ENCODE data around the gene CDK18. TPM values are rescaled to one million over a fixed set of nuclear protein-coding genes. Genes with fewer than 3 reads are reported as not detected.

Gene CDK18
- total and polyA plus RNA-seq, 2 of the 8 experiments (the other 6 are each of a cell fraction or from before 2014, with no cell fraction given) = 31.2 to 44.0 TPM

GRCh38 chr1:205541161-205541886, 36.9 kb downstream of the CDK18 start:
- Histone ChIP-seq H2BK5ac (ENCODE audit: low read depth, low read length) (no peak overlapping the region), H3K4me2 (ENCODE audit: insufficient read depth in 1 of 2, low read depth in 2 of 2, low read length in 2 of 2) (no peak overlapping the region), H3K18ac (ENCODE audit: extremely low read depth, low read length) (no peak overlapping the region), H3K9ac (replicated peaks in 1 of 4; ENCODE audit: extremely low read depth in 1 of 4, low read depth in 3 of 4, low read length in 3 of 4) (no peak overlapping the region), H2AK5ac (ENCODE audit: low read depth, low read length) (peak overlapping the region; percentile 82; the same call in 1 of the 2 replicates), H3K23me2 (ENCODE audit: low read depth, low read length) (0 out of 2 replicates have a peak, but pooled peaks cover 4% of the 10 kb centered on the region), H4K8ac (ENCODE audit: extremely low read depth, insufficient read depth, low read length) (no peak overlapping the region), H2BK20ac (ENCODE audit: low read length) (0 out of 2 replicates have a peak overlapping the region, but pooled peaks have one; percentile 72), H3K27ac (ENCODE audit: low read depth, low read length) (no peak overlapping the region), H3K79me2 (ENCODE audit: control insufficient read depth in 1 of 2, insufficient read depth in 2 of 2, low read length in 2 of 2) (no peaks in the 10 kb centered on the region), H3K9me3 (ENCODE audit: insufficient read depth in 2 of 2, low read depth in 1 of 2, low read length in 1 of 2) (peaks cover 0 to 4% of the 10 kb centered on the region in 2 experiments; a peak in 1 of 4 replicates), H3K4me1 (replicated peaks in 1 of 4; ENCODE audit: control insufficient read depth in 3 of 4, insufficient read depth in 4 of 4, low read length in 3 of 4) (peaks cover 0 to 9% (median 7%) of the 10 kb centered on the region in 4 experiments; a peak in 5 of 7 replicates), H2BK120ac (replicated peaks; ENCODE audit: low read depth, low read length) (no peak overlapping the region), H4K20me1 (replicated peaks in 1 of 2; ENCODE audit: control insufficient read depth in 1 of 2, insufficient read depth in 2 of 2, low read length in 2 of 2) (no peaks in the 10 kb centered on the region), H3K4ac (replicated peaks; ENCODE audit: insufficient read length, low read depth, low read length) (no peak overlapping the region), H3K56ac (replicated peaks; ENCODE audit: insufficient read length, low read depth, low read length) (no peak overlapping the region), H3K23ac (ENCODE audit: insufficient read length) (no peak overlapping the region), H4K91ac (replicated peaks; ENCODE audit: insufficient read length, low read length) (no peak overlapping the region), H2BK15ac (ENCODE audit: low read length) (peak overlapping the region; percentile 55), H3K36me3 (ENCODE audit: control insufficient read depth in 2 of 4, insufficient read depth in 4 of 4, low read length in 3 of 4) (no peaks in the 10 kb centered on the region), H2BK12ac (ENCODE audit: low read depth, low read length) (no peak overlapping the region), H3K14ac (ENCODE audit: insufficient read length) (no peak overlapping the region), H3K79me1 (ENCODE audit: low read depth, low read length) (no peaks in the 10 kb centered on the region), H4K5ac (ENCODE audit: insufficient read length, low read depth, low read length) (no peak overlapping the region), H3K27me3 (replicated peaks in 1 of 4; ENCODE audit: control insufficient read depth in 3 of 4, extremely low read depth in 1 of 4, insufficient read depth in 3 of 4, low read length in 3 of 4) (peaks cover 0 to 31% (median 20%) of the 10 kb centered on the region in 4 experiments; a peak in 6 of 7 replicates), H3K4me3 (ENCODE audit: extremely low read depth in 1 of 4, insufficient read depth in 2 of 4, low read depth in 3 of 4, low read length in 4 of 4) (no peak overlapping the region), H2AFZ (ENCODE audit: low read length) (no peak overlapping the region)
- ChIA-PET POLR2A (ENCODE audit: partially characterized antibody) (interaction anchor here (0.6 to 1.8 kb wide), 7 partner anchors 9 to 115 kb away, joined by 3 to 9 read pairs (median 3); no protein-coding TSS in a partner anchor), CTCF (ENCODE audit: partially characterized antibody) (interaction anchor here (0.6 to 5.9 kb wide), 8 partner anchors 12 to 205 kb away, joined by 3 to 39 read pairs (median 6); no protein-coding TSS in a partner anchor)
- no peak for TF ChIP-seq POLR2A (IDR thresholded peaks at IDR 0.05; ENCODE audit: control extremely low read depth in 1 of 2, low read depth in 2 of 2, low read length in 2 of 2)
- DNase-seq (ENCODE audit: low read depth in 1 of 2, low spot score in 2 of 2) (peak in 1 of 2 experiments; percentile 43), FAIRE-seq (no peak)
- WGBS, 2 experiments (ENCODE audit: extremely low coverage in 1 of 2, insufficient coverage in 1 of 2, insufficient read length in 1 of 2, insufficient replicate concordance in 2 of 2, low coverage in 1 of 2, low lambda C conversion rate in 2 of 2, missing lambda C conversion rate in 1 of 2) = 87% methylated on average over 6 of the region's 6 CpGs; no CpG with 5 or more reads in 1 of the 2 experiments
